ENCODE results near the gene ASPN.

DNA sequence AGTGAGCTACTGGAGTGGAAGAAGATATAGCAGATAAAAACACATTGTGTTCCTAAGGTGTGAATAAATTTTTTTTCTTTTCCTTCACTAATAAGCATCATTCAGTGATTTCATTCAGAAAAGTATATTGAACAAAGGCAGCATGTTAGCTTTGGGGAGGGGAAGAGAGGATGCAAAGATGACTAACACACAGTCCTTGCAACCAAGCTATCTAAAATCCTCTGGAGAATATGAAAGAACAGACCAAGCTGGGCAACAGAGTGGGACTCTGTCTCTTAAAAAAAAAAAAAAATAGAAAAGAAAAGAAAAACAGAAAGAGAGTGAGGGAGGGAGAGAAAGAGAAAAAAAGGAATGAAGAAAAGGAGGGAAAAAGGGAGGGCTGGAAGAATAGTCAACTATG lies 35.8 kb downstream of the ASPN start:
- TF ChIP-seq POLR2AphosphoS5 (IDR thresholded peaks at IDR 0.05; ENCODE audit: insufficient read depth, low read depth, low read length) = no peak
- TF ChIP-seq, protein P1, sequence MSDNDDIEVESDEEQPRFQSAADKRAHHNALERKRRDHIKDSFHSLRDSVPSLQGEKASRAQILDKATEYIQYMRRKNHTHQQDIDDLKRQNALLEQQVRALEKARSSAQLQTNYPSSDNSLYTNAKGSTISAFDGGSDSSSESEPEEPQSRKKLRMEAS (IDR thresholded peaks at IDR 0.05; ENCODE audit: insufficient read depth, insufficient read length) = no peak

Data from endothelial cell of umbilical vein (primary cell).